BE2C (cell line): Measurements from ENCODE around the gene ADAMTS12.

Experiments
- DNase-seq: peaks from one replicate; pipeline ENCODE4 v3.0.0-alpha.2; 2020
- H3K27me3 ChIP-seq: fragments of 250-450 bp; sonication (Bioruptor Pico); 2 replicates; pipeline ENCODE4 v1.5.1; 2020; ENCODE audit warnings: mild to moderate bottlenecking
- H3K36me3 ChIP-seq: fragments of 250-450 bp; sonication (Bioruptor Pico); 2 replicates; pipeline ENCODE4 v1.5.1; 2020; ENCODE audit warnings: mild to moderate bottlenecking
- H3K4me1 ChIP-seq: fragments of 250-450 bp; sonication (Bioruptor Pico); 2 replicates; pipeline ENCODE4 v1.5.1; 2020
- H3K4me3 ChIP-seq: 2 replicates; pipeline ENCODE4 v1.5.1; 2011; ENCODE audit warnings: low read depth, low read length
- H3K9me3 ChIP-seq: fragments of 250-450 bp; sonication (Bioruptor Pico); 2 replicates; pipeline ENCODE4 v1.5.1; 2020
- TF ChIP-seq, protein P1 (sequence below): IDR thresholded peaks from 2 replicates; pipeline ENCODE4 v1.5.1; 2012; ENCODE audit warnings: mild to moderate bottlenecking, low read depth, low read length

ADAMTS12 gene

DNA sequence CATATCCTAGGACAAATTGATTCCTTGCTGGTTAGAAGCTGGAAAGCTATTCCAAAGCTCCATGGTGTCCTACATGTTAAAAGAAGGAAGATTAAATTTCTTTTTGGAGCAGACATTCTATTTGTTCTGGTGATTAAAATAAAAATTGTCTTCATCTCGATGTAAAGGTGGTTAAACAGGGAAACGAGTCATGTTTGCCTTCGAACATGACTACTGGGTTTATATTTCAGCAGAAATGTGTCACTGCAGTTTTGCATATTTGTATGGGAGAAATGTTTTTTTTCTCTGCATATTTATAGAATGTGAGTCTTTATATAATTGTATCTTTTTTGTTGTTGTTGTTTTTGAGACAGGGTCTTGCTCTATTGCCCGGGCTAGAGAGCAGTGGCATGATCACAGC is 36.4 kb downstream of the ADAMTS12 start:
- no peak for DNase-seq
- Histone ChIP-seq H3K36me3 (no peaks in the 10 kb centered on the region), H3K9me3 (no peaks in the 10 kb centered on the region), H3K4me3 (no peak overlapping the region), H3K4me1 (no peaks in the 10 kb centered on the region), H3K27me3 (peaks cover 4% of the 10 kb centered on the region; the same call in 1 of the 2 replicates)
- TF ChIP-seq, protein P1, sequence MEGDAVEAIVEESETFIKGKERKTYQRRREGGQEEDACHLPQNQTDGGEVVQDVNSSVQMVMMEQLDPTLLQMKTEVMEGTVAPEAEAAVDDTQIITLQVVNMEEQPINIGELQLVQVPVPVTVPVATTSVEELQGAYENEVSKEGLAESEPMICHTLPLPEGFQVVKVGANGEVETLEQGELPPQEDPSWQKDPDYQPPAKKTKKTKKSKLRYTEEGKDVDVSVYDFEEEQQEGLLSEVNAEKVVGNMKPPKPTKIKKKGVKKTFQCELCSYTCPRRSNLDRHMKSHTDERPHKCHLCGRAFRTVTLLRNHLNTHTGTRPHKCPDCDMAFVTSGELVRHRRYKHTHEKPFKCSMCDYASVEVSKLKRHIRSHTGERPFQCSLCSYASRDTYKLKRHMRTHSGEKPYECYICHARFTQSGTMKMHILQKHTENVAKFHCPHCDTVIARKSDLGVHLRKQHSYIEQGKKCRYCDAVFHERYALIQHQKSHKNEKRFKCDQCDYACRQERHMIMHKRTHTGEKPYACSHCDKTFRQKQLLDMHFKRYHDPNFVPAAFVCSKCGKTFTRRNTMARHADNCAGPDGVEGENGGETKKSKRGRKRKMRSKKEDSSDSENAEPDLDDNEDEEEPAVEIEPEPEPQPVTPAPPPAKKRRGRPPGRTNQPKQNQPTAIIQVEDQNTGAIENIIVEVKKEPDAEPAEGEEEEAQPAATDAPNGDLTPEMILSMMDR: no peak

DNA sequence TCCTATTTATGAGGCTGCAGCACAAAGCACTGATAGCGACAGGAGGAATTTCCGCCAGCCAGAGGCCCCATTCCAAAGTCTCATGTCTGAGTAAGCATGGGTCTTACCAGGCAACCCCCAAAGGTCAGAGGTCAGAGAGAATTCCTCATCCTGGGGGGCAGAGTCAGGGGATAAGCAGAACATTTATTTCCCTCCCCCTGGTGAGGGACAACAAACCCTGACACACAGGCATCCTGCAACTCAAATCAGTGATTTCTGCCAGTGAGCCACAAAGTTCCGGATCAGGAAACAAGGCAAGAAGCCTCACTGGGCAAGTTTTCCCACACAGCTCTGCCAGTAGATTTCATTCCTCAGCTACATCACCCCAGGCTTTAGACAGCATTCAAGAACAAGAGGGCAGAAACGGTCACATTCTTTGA is 37.0 kb downstream of the ADAMTS12 start:
- TF ChIP-seq, protein P1: no peak
- Histone ChIP-seq H3K27me3 (peaks cover 4% of the 10 kb centered on the region; the same call in 1 of the 2 replicates), H3K4me3 (no peak overlapping the region), H3K36me3 (no peaks in the 10 kb centered on the region), H3K4me1 (no peaks in the 10 kb centered on the region), H3K9me3 (no peaks in the 10 kb centered on the region)
- no peak for DNase-seq

DNA sequence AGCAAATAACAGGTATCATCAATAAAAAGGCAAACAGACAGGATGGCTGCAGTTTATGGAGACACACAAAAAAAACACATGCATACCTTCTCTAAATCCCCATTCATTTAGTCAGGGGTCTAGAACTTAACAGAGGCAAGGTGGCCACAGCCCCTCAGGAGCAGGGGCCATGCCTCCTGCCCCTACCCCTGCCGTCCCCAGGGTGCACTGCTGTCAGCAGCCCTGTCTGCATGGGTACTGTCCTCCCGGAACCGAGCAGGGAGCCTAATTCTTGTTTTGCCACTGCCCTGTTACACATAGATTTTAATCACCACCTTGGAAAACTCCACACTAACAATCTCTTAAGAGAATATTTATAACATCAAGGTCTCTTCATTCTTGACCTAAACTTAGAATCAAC is 39.0 kb downstream of the ADAMTS12 start:
- TF ChIP-seq, protein P1: no peak
- DNase-seq: no peak
- no peaks in the 10 kb centered on the region for H3K36me3 ChIP-seq
- no peaks in the 10 kb centered on the region for H3K4me1 ChIP-seq
- no peaks in the 10 kb centered on the region for H3K9me3 ChIP-seq
- H3K27me3 ChIP-seq: peaks cover 4% of the 10 kb centered on the region; the same call in 1 of the 2 replicates
- H3K4me3 ChIP-seq: no peak overlapping the region

DNA sequence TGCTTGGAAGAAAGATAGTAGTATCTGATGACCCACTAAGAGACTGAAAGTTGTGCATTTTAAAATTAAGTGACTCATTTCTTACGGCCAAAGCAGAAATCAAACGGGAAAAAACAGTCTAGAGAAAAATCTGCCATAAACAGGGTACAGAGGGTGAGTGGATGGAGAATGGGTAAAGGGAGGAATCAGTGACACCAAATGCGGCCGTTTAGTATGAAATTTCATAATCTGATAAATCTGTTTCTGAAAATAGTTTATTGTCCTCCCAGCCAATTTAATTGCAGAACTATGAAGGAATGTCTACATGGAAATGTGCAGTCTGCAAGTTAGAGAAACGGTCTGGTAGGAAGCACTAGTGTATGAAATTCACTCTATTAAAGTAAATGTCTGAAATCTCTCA is 39.5 kb downstream of the ADAMTS12 start:
- Histone ChIP-seq H3K4me1 (no peaks in the 10 kb centered on the region), H3K27me3 (peaks cover 4% of the 10 kb centered on the region; the same call in 1 of the 2 replicates), H3K4me3 (no peak overlapping the region), H3K9me3 (no peaks in the 10 kb centered on the region), H3K36me3 (no peaks in the 10 kb centered on the region)
- no peak for DNase-seq
- TF ChIP-seq, protein P1: no peak

DNA sequence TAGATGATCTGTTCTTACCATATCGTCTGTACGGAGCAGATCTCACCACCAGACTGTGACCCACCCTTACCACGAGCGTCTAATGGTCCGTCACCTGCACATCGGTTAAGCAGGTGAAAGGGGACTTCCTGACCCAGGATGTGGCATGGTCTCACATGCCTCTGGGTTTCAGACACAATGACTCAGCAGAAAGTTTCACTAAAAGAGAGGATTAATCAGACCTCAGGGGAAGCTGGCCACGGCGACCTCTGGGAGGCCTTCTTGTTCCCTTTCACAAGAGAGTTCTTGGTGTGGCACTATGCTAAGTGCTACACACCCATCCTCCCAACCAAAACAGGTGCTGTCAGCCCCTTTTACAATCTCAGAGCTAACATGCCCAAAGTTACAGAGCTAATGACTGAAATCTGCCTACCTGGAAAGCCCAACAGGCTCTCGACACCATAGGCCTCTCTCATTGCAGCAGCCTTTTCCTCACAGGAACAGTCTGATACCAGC is 41.6 kb downstream of the ADAMTS12 start:
- no peaks in the 10 kb centered on the region for H3K9me3 ChIP-seq
- TF ChIP-seq, protein P1: no peak
- H3K27me3 ChIP-seq: peaks cover 4% of the 10 kb centered on the region; the same call in 1 of the 2 replicates
- H3K4me3 ChIP-seq: no peak overlapping the region
- H3K36me3 ChIP-seq: no peaks in the 10 kb centered on the region
- DNase-seq: no peak
- H3K4me1 ChIP-seq: no peaks in the 10 kb centered on the region

DNA sequence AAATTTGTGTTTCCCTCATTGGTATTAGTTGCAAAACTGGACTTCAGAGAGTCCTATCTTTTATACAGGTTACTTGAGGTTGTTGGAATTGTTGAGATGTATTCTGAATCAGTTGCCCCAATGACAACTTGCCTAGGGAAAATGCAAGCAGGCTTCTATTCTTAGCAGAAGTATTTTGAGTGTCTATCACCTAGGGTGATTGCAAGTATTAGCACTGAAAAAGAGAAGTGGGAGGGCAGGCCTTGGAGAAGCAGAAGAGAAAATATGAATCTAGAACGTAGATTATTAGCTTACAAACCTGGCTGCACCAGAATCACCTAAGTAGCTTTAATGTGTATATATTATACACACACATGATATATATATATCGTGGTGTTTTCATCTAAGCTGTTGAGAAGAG is 43.2 kb downstream of the ADAMTS12 start:
- TF ChIP-seq, protein P1: no peak
- Histone ChIP-seq H3K4me3 (no peak overlapping the region), H3K27me3 (peaks cover 4% of the 10 kb centered on the region; the same call in 1 of the 2 replicates), H3K36me3 (no peaks in the 10 kb centered on the region), H3K9me3 (no peaks in the 10 kb centered on the region), H3K4me1 (no peaks in the 10 kb centered on the region)
- no peak for DNase-seq
